WTC11 (cell line): ENCODE results near the gene TEX19. TPM values are rescaled to one million over a fixed set of nuclear protein-coding genes. Genes with fewer than 3 reads are reported as not detected.

Experiments used
- ATAC-seq: fragments of 200-7000 bp; cut with Tn5 transposase; 2 replicates; pipeline ENCODE4 v1.10.0; 2021; ENCODE audit warnings: mild to moderate bottlenecking, moderate library complexity
- CTCF ChIA-PET: fragments of 300-600 bp; sonication (Branson Sonifier 250); formaldehyde crosslinking; loops from one replicate; lab custom pipeline; 2021; ENCODE audit warnings: antibody characterized with exemption; lab: Charles Lee
- POLR2A ChIA-PET: fragments of 350-600 bp; sonication (Branson Sonifier 250); formaldehyde crosslinking; loops from one replicate; lab custom pipeline; 2021; ENCODE audit warnings: antibody characterized with exemption; lab: Charles Lee
- DNase-seq: peaks from one replicate; pipeline ENCODE4 v3.0.0; 2021; ENCODE audit warnings: low spot score
- H3K27ac Mint-ChIP-seq: 2 replicates; pipeline ENCODE4 v1.8.0; 2021; ENCODE audit warnings: mixed read lengths
- H3K27me3 Mint-ChIP-seq: 2 replicates; pipeline ENCODE4 v1.8.0; 2021; ENCODE audit warnings: low read depth, mild to moderate bottlenecking, moderate library complexity, mixed read lengths
- H3K36me3 Mint-ChIP-seq: 2 replicates; pipeline ENCODE4 v1.8.0; 2021; ENCODE audit warnings: mixed read lengths
- H3K4me1 Mint-ChIP-seq: 2 replicates; pipeline ENCODE4 v1.8.0; 2022; ENCODE audit warnings: mixed read lengths
- H3K4me3 Mint-ChIP-seq: 2 replicates; pipeline ENCODE4 v1.8.0; 2021; ENCODE audit warnings: mild to moderate bottlenecking, moderate library complexity, mixed read lengths
- H3K9me3 Mint-ChIP-seq: 2 replicates; pipeline ENCODE4 v1.8.0; 2021; ENCODE audit warnings: mixed read lengths
- ATF1 ChIP-seq: sonication (generic); formaldehyde crosslinking; IDR thresholded peaks from 2 replicates; pipeline ENCODE4 v1.8.1; 2023; ENCODE audit warnings: mild to moderate bottlenecking, moderate library complexity, missing genetic modification reagents
- ATF6 ChIP-seq: sonication (generic); formaldehyde crosslinking; IDR thresholded peaks from 2 replicates; pipeline ENCODE4 v1.8.1; 2023; ENCODE audit warnings: mild to moderate bottlenecking, missing genetic modification reagents
- CBFB ChIP-seq: sonication (generic); formaldehyde crosslinking; IDR thresholded peaks from 2 replicates; pipeline ENCODE4 v1.8.1; 2022; ENCODE audit warnings: mild to moderate bottlenecking, low read depth, missing genetic modification reagents
- ETV6 ChIP-seq: sonication (generic); formaldehyde crosslinking; IDR thresholded peaks from 2 replicates; pipeline ENCODE4 v1.8.1; 2022; ENCODE audit warnings: mild to moderate bottlenecking, missing genetic modification reagents
- FOXJ3 ChIP-seq: sonication (generic); formaldehyde crosslinking; IDR thresholded peaks from 2 replicates; pipeline ENCODE4 v1.9.0; 2021; ENCODE audit warnings: missing genetic modification reagents, mild to moderate bottlenecking, borderline replicate concordance
- FOXP1 ChIP-seq: sonication (generic); formaldehyde crosslinking; IDR thresholded peaks from 2 replicates; pipeline ENCODE4 v1.8.0; 2022; ENCODE audit warnings: missing genetic modification reagents, mild to moderate bottlenecking, moderate library complexity, borderline replicate concordance
- GTF2I ChIP-seq: fragments of 250-450 bp; sonication (Bioruptor Pico); conservative IDR thresholded peaks from 2 replicates; pipeline ENCODE4 v1.4.0; 2021; ENCODE audit warnings: mild to moderate bottlenecking
- HMGXB4 ChIP-seq: sonication (generic); formaldehyde crosslinking; IDR thresholded peaks from 2 replicates; pipeline ENCODE4 v1.8.1; 2023; ENCODE audit warnings: mild to moderate bottlenecking, moderate library complexity, missing genetic modification reagents
- IRF2 ChIP-seq: sonication (generic); formaldehyde crosslinking; IDR thresholded peaks from 2 replicates; pipeline ENCODE4 v1.8.0; 2022; ENCODE audit warnings: low read depth, missing genetic modification reagents, borderline replicate concordance
- JAZF1 ChIP-seq: fragments of 250-450 bp; sonication (Bioruptor Pico); IDR thresholded peaks from 2 replicates; pipeline ENCODE4 v1.9.0; 2021; ENCODE audit warnings: moderate library complexity, mild to moderate bottlenecking, inconsistent platforms
- PRRX2 ChIP-seq: fragments of 250-450 bp; sonication (Bioruptor Pico); IDR thresholded peaks from 2 replicates; pipeline ENCODE4 v1.8.0; 2021; ENCODE audit warnings: mild to moderate bottlenecking
- USF1 ChIP-seq: sonication (generic); formaldehyde crosslinking; IDR thresholded peaks from 2 replicates; pipeline ENCODE4 v1.8.0; 2022; ENCODE audit warnings: mild to moderate bottlenecking, missing genetic modification reagents
- USF2 ChIP-seq: sonication (generic); formaldehyde crosslinking; IDR thresholded peaks from 2 replicates; pipeline ENCODE4 v1.8.1; 2023; ENCODE audit warnings: mild to moderate bottlenecking, missing genetic modification reagents, moderate library complexity
- ZNF138 ChIP-seq: sonication (generic); formaldehyde crosslinking; conservative IDR thresholded peaks from 2 replicates; pipeline ENCODE4 v1.8.1; 2022; ENCODE audit warnings: mild to moderate bottlenecking, moderate library complexity, missing genetic modification reagents
- ZNF281 ChIP-seq: sonication (generic); formaldehyde crosslinking; IDR thresholded peaks from 2 replicates; pipeline ENCODE4 v1.8.0; 2023; ENCODE audit warnings: mild to moderate bottlenecking, missing genetic modification reagents
- ZNF423 ChIP-seq: fragments of 250-450 bp; sonication (Bioruptor Pico); IDR thresholded peaks from 2 replicates; pipeline ENCODE4 v2.1.2; 2022; ENCODE audit warnings: mild to moderate bottlenecking, moderate library complexity
- total RNA-seq: library from RNA; stranded (reverse); gene quantifications from 3 replicates; pipeline ENCODE4 v1.2.3, GENCODE V29; 2021
- TF ChIP-seq, protein P1 (sequence below): sonication (generic); formaldehyde crosslinking; IDR thresholded peaks from 2 replicates; pipeline ENCODE4 v1.8.1; 2023; ENCODE audit warnings: mild to moderate bottlenecking, missing genetic modification reagents, moderate library complexity
- TF ChIP-seq, protein P2 (sequence below): sonication (generic); formaldehyde crosslinking; IDR thresholded peaks from 2 replicates; pipeline ENCODE4 v1.8.1; 2022; ENCODE audit warnings: low read depth, missing genetic modification reagents, borderline replicate concordance

TEX19 gene
- total RNA-seq, 1 experiment from 2014 or later: 1.4 TPM

DNA sequence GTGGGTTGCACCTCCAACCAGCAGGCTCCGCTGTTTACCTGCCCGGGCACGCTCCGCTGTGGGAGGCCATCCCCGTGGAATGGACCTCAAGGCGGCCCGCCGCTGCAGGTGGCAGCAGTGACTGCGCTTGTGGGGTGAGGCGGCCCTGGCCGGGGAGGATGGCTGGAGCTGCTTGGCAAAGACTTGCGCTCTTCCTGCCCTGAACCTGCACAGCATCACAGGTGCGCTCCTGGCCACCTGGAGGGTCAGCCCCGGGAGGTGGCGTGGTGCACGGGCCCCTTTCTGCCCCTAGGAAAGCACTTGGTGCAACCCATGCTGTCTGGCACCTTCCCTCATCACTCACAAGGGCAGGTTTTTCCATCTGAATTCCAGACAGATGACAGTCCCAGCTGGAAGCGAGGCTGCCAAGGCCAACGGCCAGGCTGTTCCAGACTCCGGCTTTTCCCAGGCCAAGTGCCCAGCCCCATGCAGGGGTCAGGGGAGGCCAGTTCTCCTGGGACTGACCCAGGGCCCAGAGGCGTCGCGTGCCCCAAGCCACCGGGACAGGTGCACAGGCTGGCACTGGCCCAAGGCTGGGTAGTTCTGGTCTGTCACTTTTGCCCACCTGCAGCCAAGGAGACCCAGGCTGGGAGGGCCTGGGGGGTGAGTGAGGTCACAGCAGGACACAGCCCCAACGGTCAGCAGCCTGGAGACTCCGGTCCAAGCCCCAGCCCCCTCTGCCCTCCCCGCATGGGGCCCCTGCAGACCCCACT is 25.9 kb downstream of the TEX19 start:
- POLR2A ChIA-PET: interaction anchor here (0.5 to 0.9 kb wide), 3 partner anchors 10 to 171 kb away, joined by 3 read pairs; no protein-coding TSS in a partner anchor
- TF ChIP-seq USF2 (no peak), ZNF423 (CRISPR knock-in tag) (0 out of 2 replicates have a peak, but pooled peaks have one; percentile 20)
- Mint-ChIP-seq H3K27me3 (peaks cover 5% of the 10 kb centered on the region), H3K9me3 (no peaks in the 10 kb centered on the region), H3K4me3 (no peak overlapping the region), H3K36me3 (no peaks in the 10 kb centered on the region), H3K4me1 (peaks cover 3% of the 10 kb centered on the region), H3K27ac (no peak overlapping the region)
- CTCF ChIA-PET: interaction anchor here (0.9 to 1.8 kb wide), 3 partner anchors 26 to 149 kb away, joined by 3 to 5 read pairs (median 4); no protein-coding TSS in a partner anchor
- ATAC-seq: peak; percentile 51
- no peak for DNase-seq

DNA sequence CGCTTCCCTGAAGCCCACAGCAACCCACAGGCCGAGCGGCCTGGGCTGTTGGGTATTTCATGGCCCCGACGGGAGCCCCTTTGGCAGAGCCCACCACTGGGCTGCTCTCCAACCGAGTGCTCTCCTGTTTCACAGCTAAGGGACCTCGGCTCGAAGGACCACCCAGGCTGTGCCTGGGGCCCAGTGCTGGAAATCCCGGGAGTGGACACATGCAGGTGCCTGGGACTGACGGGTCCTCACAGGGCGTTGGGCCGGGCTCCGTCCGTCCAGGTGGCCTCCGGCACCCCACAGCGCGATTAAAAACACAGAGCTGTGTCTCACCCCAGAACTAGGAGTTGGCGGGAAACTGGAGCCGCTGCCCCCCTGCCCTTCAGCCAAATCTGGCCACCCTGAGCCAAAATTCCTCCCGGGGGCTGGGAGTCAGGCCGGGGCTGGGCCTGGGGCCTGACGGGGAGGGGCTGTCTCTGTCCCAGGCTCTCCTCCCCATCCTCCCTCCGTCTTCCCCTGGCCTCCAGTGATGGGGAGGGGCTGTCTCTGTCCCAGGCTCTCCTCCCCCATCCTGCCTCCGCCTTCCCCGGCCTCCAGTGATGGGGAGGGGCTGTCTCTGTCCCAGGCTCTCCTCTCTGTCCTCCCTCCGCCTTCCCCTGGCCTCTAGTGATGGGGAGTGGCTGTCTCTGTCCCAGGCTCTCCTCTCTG is 26.7 kb downstream of the TEX19 start:
- Mint-ChIP-seq H3K4me1 (peaks cover 3% of the 10 kb centered on the region), H3K9me3 (no peaks in the 10 kb centered on the region), H3K27ac (no peak overlapping the region), H3K4me3 (no peak overlapping the region), H3K36me3 (no peaks in the 10 kb centered on the region), H3K27me3 (peaks cover 5% of the 10 kb centered on the region)
- POLR2A ChIA-PET: interaction anchor here (0.6 to 0.9 kb wide), 3 partner anchors 9 to 120 kb away, joined by 3 to 5 read pairs (median 3); no protein-coding TSS in a partner anchor
- no peak for DNase-seq
- ATAC-seq: no peak
- CTCF ChIA-PET: interaction anchor here (1.1 kb wide), 1 partner anchor 25 kb away, joined by 5 read pairs; no protein-coding TSS in a partner anchor
- TF ChIP-seq HMGXB4 (CRISPR knock-in tag) (no peak), GTF2I (CRISPR knock-in tag) (no peak), ZNF138 (no peak), FOXP1 (CRISPR knock-in tag) (no peak), ATF6 (CRISPR knock-in tag) (no peak), ZNF423 (CRISPR knock-in tag) (no peak), FOXJ3 (no peak), PRRX2 (no peak), CBFB (CRISPR knock-in tag) (no peak), IRF2 (CRISPR knock-in tag) (no peak), ZNF281 (CRISPR knock-in tag) (no peak), USF1 (CRISPR knock-in tag) (no peak), ETV6 (CRISPR knock-in tag) (no peak), JAZF1 (CRISPR knock-in tag) (no peak), ATF1 (CRISPR knock-in tag) (no peak)
- TF ChIP-seq, protein P1, sequence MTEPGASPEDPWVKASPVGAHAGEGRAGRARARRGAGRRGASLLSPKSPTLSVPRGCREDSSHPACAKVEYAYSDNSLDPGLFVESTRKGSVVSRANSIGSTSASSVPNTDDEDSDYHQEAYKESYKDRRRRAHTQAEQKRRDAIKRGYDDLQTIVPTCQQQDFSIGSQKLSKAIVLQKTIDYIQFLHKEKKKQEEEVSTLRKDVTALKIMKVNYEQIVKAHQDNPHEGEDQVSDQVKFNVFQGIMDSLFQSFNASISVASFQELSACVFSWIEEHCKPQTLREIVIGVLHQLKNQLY (CRISPR knock-in tag): no peak
- TF ChIP-seq, protein P2, sequence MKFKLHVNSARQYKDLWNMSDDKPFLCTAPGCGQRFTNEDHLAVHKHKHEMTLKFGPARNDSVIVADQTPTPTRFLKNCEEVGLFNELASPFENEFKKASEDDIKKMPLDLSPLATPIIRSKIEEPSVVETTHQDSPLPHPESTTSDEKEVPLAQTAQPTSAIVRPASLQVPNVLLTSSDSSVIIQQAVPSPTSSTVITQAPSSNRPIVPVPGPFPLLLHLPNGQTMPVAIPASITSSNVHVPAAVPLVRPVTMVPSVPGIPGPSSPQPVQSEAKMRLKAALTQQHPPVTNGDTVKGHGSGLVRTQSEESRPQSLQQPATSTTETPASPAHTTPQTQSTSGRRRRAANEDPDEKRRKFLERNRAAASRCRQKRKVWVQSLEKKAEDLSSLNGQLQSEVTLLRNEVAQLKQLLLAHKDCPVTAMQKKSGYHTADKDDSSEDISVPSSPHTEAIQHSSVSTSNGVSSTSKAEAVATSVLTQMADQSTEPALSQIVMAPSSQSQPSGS (CRISPR knock-in tag): no peak
